ENCODE measurements around the gene WDR35.

Gene WDR35

DNA sequence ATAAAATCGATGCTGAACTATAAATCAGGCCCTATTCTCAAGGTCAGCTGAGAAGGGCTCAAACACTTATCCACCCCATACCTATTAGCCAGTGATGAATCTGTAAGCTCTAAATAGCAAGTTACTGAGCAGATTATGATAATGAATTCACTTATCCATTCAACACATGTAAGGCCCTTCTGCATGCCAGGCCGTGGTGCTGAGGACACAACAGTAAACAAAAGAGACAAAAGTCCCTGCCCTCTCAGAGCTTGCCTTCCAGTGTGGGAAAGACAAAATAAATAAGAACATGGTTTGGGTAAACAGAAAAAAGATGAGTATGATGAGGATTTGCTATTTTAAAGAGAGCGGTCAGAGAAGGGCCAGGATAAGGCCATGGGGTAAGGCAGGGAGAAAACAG lies 99.8 kb downstream of the WDR35 start:
- H3K4me3 ChIP-seq (ENCODE audit: low read depth, low read length): no peak overlapping the region
- TF ChIP-seq, protein P1, sequence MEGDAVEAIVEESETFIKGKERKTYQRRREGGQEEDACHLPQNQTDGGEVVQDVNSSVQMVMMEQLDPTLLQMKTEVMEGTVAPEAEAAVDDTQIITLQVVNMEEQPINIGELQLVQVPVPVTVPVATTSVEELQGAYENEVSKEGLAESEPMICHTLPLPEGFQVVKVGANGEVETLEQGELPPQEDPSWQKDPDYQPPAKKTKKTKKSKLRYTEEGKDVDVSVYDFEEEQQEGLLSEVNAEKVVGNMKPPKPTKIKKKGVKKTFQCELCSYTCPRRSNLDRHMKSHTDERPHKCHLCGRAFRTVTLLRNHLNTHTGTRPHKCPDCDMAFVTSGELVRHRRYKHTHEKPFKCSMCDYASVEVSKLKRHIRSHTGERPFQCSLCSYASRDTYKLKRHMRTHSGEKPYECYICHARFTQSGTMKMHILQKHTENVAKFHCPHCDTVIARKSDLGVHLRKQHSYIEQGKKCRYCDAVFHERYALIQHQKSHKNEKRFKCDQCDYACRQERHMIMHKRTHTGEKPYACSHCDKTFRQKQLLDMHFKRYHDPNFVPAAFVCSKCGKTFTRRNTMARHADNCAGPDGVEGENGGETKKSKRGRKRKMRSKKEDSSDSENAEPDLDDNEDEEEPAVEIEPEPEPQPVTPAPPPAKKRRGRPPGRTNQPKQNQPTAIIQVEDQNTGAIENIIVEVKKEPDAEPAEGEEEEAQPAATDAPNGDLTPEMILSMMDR (IDR thresholded peaks at IDR 0.05; ENCODE audit: low read depth, low read length): no peak

DNA sequence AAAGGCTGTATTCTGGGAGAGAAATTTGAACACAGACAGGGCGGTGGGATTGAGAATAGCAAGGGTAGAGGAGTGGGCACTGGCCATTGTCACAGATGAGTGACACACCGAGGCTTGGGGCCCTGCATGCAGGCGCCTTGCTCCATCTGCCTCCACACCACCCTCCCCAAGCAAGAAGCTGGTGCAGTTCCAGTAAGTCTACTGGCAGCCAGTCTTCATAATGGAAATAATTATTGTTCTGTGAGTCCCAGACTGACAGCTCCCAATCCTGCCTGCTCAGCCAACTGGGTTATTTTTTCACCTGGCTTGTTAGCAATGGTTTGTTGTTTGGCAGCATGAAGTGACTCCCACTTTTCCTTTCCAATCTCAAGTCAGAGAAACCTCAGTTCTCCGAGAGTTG lies 101.1 kb downstream of the WDR35 start:
- H3K4me3 ChIP-seq (ENCODE audit: low read depth, low read length): no peak overlapping the region
- TF ChIP-seq, protein P1 (IDR thresholded peaks at IDR 0.05; ENCODE audit: low read depth, low read length): no peak

DNA sequence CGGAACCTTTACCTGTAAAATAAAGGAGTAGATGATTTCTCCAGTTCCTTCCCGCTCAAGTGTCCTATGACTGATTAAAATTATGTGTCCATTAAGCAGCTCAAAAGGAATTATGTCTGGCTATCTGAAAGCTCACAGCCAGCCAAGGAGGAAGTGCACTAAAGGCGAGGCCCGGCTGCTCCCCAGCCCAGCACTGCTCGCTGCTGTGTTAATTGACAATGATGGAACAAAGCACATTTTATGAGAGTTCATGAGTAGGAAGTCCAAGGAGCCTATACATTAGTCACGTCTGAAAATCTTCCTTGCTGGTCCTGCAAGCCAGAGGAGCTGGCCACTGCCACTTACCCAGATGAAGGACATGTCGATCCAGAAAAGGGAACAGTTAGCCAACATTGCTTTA lies 102.4 kb downstream of the WDR35 start:
- no peak overlapping the region for H3K4me3 ChIP-seq (ENCODE audit: low read depth, low read length)
- TF ChIP-seq, protein P1 (IDR thresholded peaks at IDR 0.05; ENCODE audit: low read depth, low read length): no peak

DNA sequence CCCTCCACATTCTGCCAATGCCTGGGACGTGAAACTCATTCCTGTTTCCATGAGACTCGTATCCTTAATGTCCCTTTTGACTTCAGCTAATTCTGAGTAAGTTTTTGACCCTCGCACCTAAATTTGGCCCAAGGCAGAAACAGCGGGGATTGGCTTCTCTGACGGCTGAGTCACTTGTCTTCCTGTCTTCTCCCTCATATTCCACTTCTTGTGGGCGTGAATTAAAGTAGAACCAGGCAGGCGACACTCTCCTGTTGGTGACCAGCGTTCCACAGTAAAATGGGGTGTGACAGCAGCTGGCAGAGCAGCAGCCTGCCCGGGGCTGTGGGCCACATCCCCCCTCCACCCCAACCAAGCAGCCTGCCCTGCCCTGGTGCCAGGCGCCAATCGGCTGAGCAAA lies 103.6 kb downstream of the WDR35 start:
- TF ChIP-seq, protein P1 (IDR thresholded peaks at IDR 0.05; ENCODE audit: low read depth, low read length): no peak
- no peak overlapping the region for H3K4me3 ChIP-seq (ENCODE audit: low read depth, low read length)

DNA sequence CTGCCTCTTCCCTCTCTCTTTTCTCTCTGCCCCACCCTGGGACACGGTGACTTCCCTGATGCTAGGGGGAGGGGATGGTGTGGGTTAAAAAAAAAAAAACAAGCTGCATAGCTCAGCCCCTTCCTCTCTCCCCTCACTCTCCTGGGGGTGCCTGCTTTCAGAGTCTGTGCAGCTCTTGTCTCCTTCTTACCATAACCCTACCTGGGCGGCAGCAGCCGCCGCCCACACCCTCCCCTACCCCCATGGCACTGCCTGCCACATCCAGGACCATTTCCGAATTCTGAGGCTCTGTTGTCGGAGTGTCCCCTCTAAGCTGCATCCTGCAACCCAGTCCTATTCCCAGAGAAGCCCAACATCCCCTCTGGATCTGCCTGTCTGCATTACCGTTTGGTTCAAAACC lies 104.1 kb downstream of the WDR35 start:
- no peak overlapping the region for H3K4me3 ChIP-seq (ENCODE audit: low read depth, low read length)
- TF ChIP-seq, protein P1 (IDR thresholded peaks at IDR 0.05; ENCODE audit: low read depth, low read length): no peak

DNA sequence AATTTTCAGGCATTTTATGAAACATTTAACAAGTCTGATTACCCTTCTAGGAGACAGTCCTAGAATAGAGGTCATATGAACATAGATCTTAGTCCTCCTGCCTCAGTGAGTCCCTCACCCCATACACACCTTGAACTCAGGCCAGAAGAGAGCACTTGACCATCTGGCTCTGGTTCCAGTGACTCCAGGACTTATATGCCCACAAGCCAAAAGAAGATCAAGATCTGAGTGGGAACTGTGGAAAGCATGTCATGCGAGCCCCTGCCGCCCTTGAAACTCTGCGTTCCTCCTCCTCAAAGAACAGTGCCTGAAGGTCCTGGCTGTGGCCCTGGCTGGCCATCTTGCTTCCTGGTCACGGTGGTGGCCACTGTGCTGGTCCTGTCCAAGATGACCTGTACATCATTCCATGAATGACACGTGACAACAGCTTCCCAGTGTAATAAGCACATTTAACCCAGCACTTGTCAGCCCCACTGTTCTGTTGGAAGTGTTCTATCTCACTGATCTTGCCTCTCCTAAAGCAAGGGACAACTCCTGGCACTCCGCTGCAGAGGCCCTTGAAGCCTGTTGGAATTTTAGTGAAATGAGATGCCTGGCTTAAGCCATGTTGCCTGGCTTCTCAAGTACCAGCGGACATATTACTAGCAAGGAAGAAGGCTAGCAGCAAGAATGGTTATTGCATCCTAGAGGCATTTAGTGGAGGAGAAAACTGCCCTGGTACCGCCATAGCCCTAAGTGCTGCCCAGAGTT lies 105.8 kb downstream of the WDR35 start:
- TF ChIP-seq, protein P1 (IDR thresholded peaks at IDR 0.05; ENCODE audit: low read depth, low read length): no peak
- no peak overlapping the region for H3K4me3 ChIP-seq (ENCODE audit: low read depth, low read length)

DNA sequence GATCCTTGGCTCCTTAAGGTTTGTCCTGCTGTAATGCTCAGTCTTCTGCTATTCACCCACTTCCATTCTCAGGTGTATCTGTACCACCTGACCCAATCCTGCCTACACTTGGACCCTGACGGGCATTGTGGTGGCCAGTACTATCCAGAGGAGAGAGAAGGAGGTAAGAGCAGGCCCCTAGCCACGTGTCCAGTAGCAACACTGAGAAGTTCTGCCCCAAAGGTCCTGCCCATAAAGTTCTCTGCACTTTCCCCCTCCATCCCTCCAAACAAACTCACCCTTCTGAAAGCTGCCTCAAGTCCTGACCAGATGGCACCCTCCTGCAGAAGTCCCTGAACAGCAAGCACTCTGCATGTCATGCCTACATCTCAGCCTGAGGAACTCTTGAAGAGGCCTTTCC lies 106.4 kb downstream of the WDR35 start:
- TF ChIP-seq, protein P1 (IDR thresholded peaks at IDR 0.05; ENCODE audit: low read depth, low read length): no peak
- H3K4me3 ChIP-seq (ENCODE audit: low read depth, low read length): no peak overlapping the region

Data from WI38 (cell line).